Measurements from ENCODE around the gene MSI2. TPM values are rescaled to one million over a fixed set of nuclear protein-coding genes. Genes with fewer than 3 reads are reported as not detected.
"Not testable (repeated sequence)": the region's sequence is repeated elsewhere in the genome, so short reads cannot be mapped to it uniquely, and the experiment has no call there.

The MSI2 gene
- total RNA-seq, 4 donors from 2014 or later: 15.9 to 22.9 (median 17.0) TPM

GRCh38 chr17:57211543-57211942 lies 44.8 kb upstream of the MSI2 start:
- Histone ChIP-seq H3K4me1 (peaks cover 0 to 39% (median 0%) of the 10 kb centered on the region in 3 donors), H3K27me3 (no peaks in the 10 kb centered on the region), H3K27ac (no peak overlapping the region), H3K36me3 (no peaks in the 10 kb centered on the region), H3K9me3 (peaks cover 0 to 17% (median 8%) of the 10 kb centered on the region in 3 donors), H3K4me3 (no peak overlapping the region)
- intact Hi-C loops (cut with DNase I): no loop called here
- TF ChIP-seq POLR2A (IDR thresholded peaks at IDR 0.05): no peak
- TF ChIP-seq CTCF (IDR thresholded peaks at IDR 0.05): no peak
- no peak for DNase-seq
- WGBS, 2 donors: 50 to 51% methylated on average over 4 of the region's 4 CpGs

- intact Hi-C loops (cut with DNase I): no loop called here
Observed at GRCh38 chr17:57213180-57213825, 43.0 kb upstream of the MSI2 start.

GRCh38 chr17:57215317-57215716 lies 41.0 kb upstream of the MSI2 start:
- Histone ChIP-seq H3K9me3 (no peaks in the 10 kb centered on the region), H3K4me1 (peaks cover 0 to 37% (median 0%) of the 10 kb centered on the region in 3 donors), H3K27me3 (peaks cover 0 to 3% (median 0%) of the 10 kb centered on the region in 4 donors), H3K27ac (peak overlapping the region in 2 of 4 donors; percentile 27 to 49), H3K4me3 (no peak overlapping the region), H3K36me3 (no peaks in the 10 kb centered on the region)
- DNase-seq: no peak
- intact Hi-C loops (cut with DNase I): no loop called here
- WGBS, 2 donors: 57 to 62% methylated on average over 8 of the region's 8 CpGs
- TF ChIP-seq CTCF (IDR thresholded peaks at IDR 0.05): no peak
- no peak for TF ChIP-seq POLR2A (IDR thresholded peaks at IDR 0.05)

More at GRCh38 chr17:57213180-57213825, 43.0 kb upstream of the MSI2 start:
- WGBS, 2 donors: 55 to 79% methylated on average over 3 to 5 of the region's 5 CpGs
- no peak for TF ChIP-seq CTCF (IDR thresholded peaks at IDR 0.05)
- TF ChIP-seq POLR2A (IDR thresholded peaks at IDR 0.05): no peak
- peaks cover 0 to 39% (median 0%) of the 10 kb centered on the region in 3 donors for H3K4me1 ChIP-seq
- peak overlapping the region in 2 of 4 donors; percentile 17 to 37 for H3K27ac ChIP-seq
- peaks cover 0 to 11% (median 0%) of the 10 kb centered on the region in 3 donors for H3K9me3 ChIP-seq
- no peaks in the 10 kb centered on the region for H3K36me3 ChIP-seq
- no peak overlapping the region for H3K4me3 ChIP-seq
- H3K27me3 ChIP-seq: peaks cover 0 to 3% (median 0%) of the 10 kb centered on the region in 4 donors
- no peak for DNase-seq

GRCh38 chr17:57221366-57222350 lies 34.7 kb upstream of the MSI2 start:
- intact Hi-C loops (cut with DNase I): no loop called here
- H3K4me3 ChIP-seq: no peak overlapping the region
- DNase-seq: no peak

GRCh38 chr17:57222422-57222821 lies 33.9 kb upstream of the MSI2 start:
- 76 to 90% methylated on average over 1 of the region's 1 CpG for WGBS, 2 donors
- peaks cover 0 to 10% (median 8%) of the 10 kb centered on the region in 3 donors for H3K9me3 ChIP-seq
- DNase-seq; H3K27ac ChIP-seq; H3K4me1 ChIP-seq; H3K4me3 ChIP-seq; intact Hi-C loops (cut with DNase I); H3K36me3 ChIP-seq; H3K27me3 ChIP-seq: not testable (repeated sequence)

More at GRCh38 chr17:57221366-57222350, 34.7 kb upstream of the MSI2 start:
- H3K4me1 ChIP-seq: no peaks in the 10 kb centered on the region
- peaks cover 0 to 10% (median 8%) of the 10 kb centered on the region in 3 donors for H3K9me3 ChIP-seq
- TF ChIP-seq POLR2A (IDR thresholded peaks at IDR 0.05): no peak
- TF ChIP-seq CTCF (IDR thresholded peaks at IDR 0.05): no peak
- WGBS, 2 donors: 74 to 76% methylated on average over 3 of the region's 3 CpGs
- H3K27ac ChIP-seq: no peak overlapping the region
- peaks cover 0 to 3% (median 0%) of the 10 kb centered on the region in 4 donors for H3K27me3 ChIP-seq
- no peaks in the 10 kb centered on the region for H3K36me3 ChIP-seq
